ENCODE results near the gene PARN. TPM values are rescaled to one million over a fixed set of nuclear protein-coding genes. Genes with fewer than 3 reads are reported as not detected.

The PARN gene
- total and polyA plus RNA-seq, 4 donors = 12.3 to 44.4 (median 25.2) TPM

DNA sequence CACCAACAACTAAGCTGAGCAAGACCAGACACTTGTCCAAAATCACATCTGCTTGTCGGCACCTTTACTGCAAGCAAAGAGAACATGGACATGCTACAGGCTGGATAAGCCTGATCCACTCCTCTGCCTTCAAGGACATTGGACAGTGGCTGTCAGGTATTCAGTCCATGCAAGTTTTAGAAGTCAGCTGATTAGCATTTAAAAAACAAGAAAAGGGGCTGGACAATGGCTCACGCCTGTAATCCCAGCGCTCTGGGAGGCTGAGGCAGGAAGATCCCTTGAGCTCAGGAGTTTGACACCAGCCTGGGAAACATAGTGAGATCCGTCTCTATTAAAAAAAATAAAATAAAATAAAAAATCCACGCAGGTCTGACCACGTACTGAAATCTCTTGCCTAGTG is 20.3 kb downstream of the PARN start:
- DNase-seq = no peak
- ATAC-seq (ENCODE audit: insufficient read depth, low FRiP score) = no peak
- 97% methylated on average over 6 of the region's 6 CpGs for WGBS, 2 donors
- no peak overlapping the region for H3K27ac ChIP-seq (ENCODE audit: low read depth in 1 of 2, low read length in 1 of 2)
- H3K4me3 ChIP-seq = no peak overlapping the region
- no peaks in the 10 kb centered on the region for H3K27me3 ChIP-seq (ENCODE audit: control insufficient read depth in 3 of 3, insufficient read depth in 3 of 3, low read length in 2 of 3)
- peaks cover 7 to 36% (median 30%) of the 10 kb centered on the region in 4 donors for H3K36me3 ChIP-seq (ENCODE audit: control insufficient read depth in 4 of 4, insufficient read depth in 4 of 4, low read length in 4 of 4)
- TF ChIP-seq, protein P1, sequence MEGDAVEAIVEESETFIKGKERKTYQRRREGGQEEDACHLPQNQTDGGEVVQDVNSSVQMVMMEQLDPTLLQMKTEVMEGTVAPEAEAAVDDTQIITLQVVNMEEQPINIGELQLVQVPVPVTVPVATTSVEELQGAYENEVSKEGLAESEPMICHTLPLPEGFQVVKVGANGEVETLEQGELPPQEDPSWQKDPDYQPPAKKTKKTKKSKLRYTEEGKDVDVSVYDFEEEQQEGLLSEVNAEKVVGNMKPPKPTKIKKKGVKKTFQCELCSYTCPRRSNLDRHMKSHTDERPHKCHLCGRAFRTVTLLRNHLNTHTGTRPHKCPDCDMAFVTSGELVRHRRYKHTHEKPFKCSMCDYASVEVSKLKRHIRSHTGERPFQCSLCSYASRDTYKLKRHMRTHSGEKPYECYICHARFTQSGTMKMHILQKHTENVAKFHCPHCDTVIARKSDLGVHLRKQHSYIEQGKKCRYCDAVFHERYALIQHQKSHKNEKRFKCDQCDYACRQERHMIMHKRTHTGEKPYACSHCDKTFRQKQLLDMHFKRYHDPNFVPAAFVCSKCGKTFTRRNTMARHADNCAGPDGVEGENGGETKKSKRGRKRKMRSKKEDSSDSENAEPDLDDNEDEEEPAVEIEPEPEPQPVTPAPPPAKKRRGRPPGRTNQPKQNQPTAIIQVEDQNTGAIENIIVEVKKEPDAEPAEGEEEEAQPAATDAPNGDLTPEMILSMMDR (IDR thresholded peaks at IDR 0.05; ENCODE audit: control extremely low read depth, extremely low read depth) = no peak
- no peaks in the 10 kb centered on the region for H3K4me1 ChIP-seq (ENCODE audit: control insufficient read depth in 5 of 5, insufficient read depth in 5 of 5, low read length in 5 of 5)
- H3K9ac ChIP-seq (ENCODE audit: insufficient read depth in 1 of 2, low read length in 2 of 2) = no peak overlapping the region
- H3K9me3 ChIP-seq (ENCODE audit: control insufficient read depth in 4 of 4, insufficient read depth in 3 of 4, low read length in 3 of 4) = no peaks in the 10 kb centered on the region

DNA sequence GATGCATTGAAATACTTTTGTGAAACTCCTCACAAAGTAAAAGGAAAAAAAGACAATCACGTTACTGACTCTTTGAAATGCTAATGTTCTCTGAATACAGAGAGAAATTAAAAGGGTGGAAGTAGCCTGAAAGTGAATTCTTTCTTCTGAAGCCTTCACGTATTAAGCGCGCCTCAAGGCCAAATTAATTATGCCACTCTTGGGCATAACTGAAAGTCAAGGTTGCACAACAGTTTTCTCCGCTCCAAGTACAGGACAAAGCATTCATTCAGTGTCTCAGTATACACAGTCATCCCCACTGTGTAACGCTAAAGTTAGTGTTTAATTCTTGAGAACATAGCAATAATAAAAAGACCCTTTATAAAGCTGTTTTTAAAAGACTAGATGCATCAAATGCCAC is 21.5 kb downstream of the PARN start:
- WGBS, 2 donors = 87 to 89% methylated on average over 6 of the region's 6 CpGs
- Histone ChIP-seq H3K4me1 (ENCODE audit: control insufficient read depth in 5 of 5, insufficient read depth in 5 of 5, low read length in 5 of 5) (no peaks in the 10 kb centered on the region), H3K9ac (ENCODE audit: insufficient read depth in 1 of 2, low read length in 2 of 2) (no peak overlapping the region), H3K27ac (ENCODE audit: low read depth in 1 of 2, low read length in 1 of 2) (no peak overlapping the region), H3K4me3 (no peak overlapping the region), H3K36me3 (ENCODE audit: control insufficient read depth in 4 of 4, insufficient read depth in 4 of 4, low read length in 4 of 4) (peaks cover 9 to 34% (median 31%) of the 10 kb centered on the region in 4 donors), H3K27me3 (ENCODE audit: control insufficient read depth in 3 of 3, insufficient read depth in 3 of 3, low read length in 2 of 3) (no peaks in the 10 kb centered on the region), H3K9me3 (ENCODE audit: control insufficient read depth in 4 of 4, insufficient read depth in 3 of 4, low read length in 3 of 4) (no peaks in the 10 kb centered on the region)
- no peak for ATAC-seq (ENCODE audit: insufficient read depth, low FRiP score)
- DNase-seq = no peak
- TF ChIP-seq, protein P1 (IDR thresholded peaks at IDR 0.05; ENCODE audit: control extremely low read depth, extremely low read depth) = no peak

DNA sequence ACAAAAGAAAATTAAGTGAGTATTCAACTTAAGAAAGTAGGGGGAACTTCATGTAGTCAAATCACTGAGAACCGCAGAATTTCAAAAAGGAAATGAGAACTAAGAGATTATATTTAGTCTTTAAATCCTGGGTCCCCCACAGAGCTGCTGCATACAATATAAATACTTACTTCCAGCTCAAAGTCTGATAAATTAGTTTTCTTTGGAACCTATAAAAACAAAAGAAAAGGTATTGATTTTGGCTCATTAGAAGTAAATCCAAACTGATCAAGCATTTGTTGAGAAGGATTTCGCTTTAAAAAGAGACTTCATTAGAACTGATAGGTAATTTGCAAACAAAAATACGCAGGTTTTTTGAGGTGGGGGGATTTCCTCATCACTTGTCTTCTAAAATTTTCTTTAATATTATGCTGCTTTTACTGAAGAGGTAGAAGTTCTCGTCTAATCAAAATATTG is 21.9 kb downstream of the PARN start:
- no peaks in the 10 kb centered on the region for H3K4me1 ChIP-seq (ENCODE audit: control insufficient read depth in 5 of 5, insufficient read depth in 5 of 5, low read length in 5 of 5)
- no peak for ATAC-seq (ENCODE audit: insufficient read depth, low FRiP score)
- H3K9ac ChIP-seq (ENCODE audit: insufficient read depth in 1 of 2, low read length in 2 of 2) = no peak overlapping the region
- no peak overlapping the region for H3K4me3 ChIP-seq
- H3K27me3 ChIP-seq (ENCODE audit: control insufficient read depth in 3 of 3, insufficient read depth in 3 of 3, low read length in 2 of 3) = no peaks in the 10 kb centered on the region
- H3K36me3 ChIP-seq (ENCODE audit: control insufficient read depth in 4 of 4, insufficient read depth in 4 of 4, low read length in 4 of 4) = peaks cover 14 to 39% (median 33%) of the 10 kb centered on the region in 4 donors
- DNase-seq = no peak
- WGBS, 2 donors = 92% methylated on average over 4 of the region's 4 CpGs
- TF ChIP-seq, protein P1 (IDR thresholded peaks at IDR 0.05; ENCODE audit: control extremely low read depth, extremely low read depth) = no peak
- no peaks in the 10 kb centered on the region for H3K9me3 ChIP-seq (ENCODE audit: control insufficient read depth in 4 of 4, insufficient read depth in 3 of 4, low read length in 3 of 4)
- H3K27ac ChIP-seq (ENCODE audit: low read depth in 1 of 2, low read length in 1 of 2) = no peak overlapping the region

DNA sequence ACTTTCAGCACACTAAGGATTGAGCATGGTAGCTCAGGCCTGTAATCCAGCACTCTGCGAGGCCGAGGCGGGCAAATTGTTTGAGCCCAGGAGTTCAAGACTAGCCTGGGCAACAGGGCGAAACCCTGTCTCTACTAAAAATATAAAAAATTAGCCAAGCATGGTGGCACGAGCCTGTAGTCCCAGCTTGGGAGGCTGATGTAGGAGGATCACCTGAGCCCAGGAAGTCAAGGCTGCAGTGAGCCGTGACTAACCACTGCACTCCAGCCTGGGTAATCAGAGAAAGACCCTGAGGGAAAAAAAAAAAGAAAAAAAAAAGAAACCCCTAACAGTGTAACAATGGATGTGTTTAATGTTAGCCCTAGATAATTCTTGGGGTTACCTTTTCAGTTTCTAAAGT is 24.0 kb downstream of the PARN start:
- peaks cover 25 to 41% (median 33%) of the 10 kb centered on the region in 4 donors for H3K36me3 ChIP-seq (ENCODE audit: control insufficient read depth in 4 of 4, insufficient read depth in 4 of 4, low read length in 4 of 4)
- WGBS, 2 donors = 85 to 97% methylated on average over 6 of the region's 6 CpGs
- no peak overlapping the region for H3K27ac ChIP-seq (ENCODE audit: low read depth in 1 of 2, low read length in 1 of 2)
- no peaks in the 10 kb centered on the region for H3K27me3 ChIP-seq (ENCODE audit: control insufficient read depth in 3 of 3, insufficient read depth in 3 of 3, low read length in 2 of 3)
- H3K4me1 ChIP-seq (ENCODE audit: control insufficient read depth in 5 of 5, insufficient read depth in 5 of 5, low read length in 5 of 5) = no peaks in the 10 kb centered on the region
- no peak overlapping the region for H3K4me3 ChIP-seq
- no peak overlapping the region for H3K9ac ChIP-seq (ENCODE audit: insufficient read depth in 1 of 2, low read length in 2 of 2)
- no peaks in the 10 kb centered on the region for H3K9me3 ChIP-seq (ENCODE audit: control insufficient read depth in 4 of 4, insufficient read depth in 3 of 4, low read length in 3 of 4)
- DNase-seq = no peak
- TF ChIP-seq, protein P1 (IDR thresholded peaks at IDR 0.05; ENCODE audit: control extremely low read depth, extremely low read depth) = no peak
- no peak for ATAC-seq (ENCODE audit: insufficient read depth, low FRiP score)

Data from lung (tissue), 12 donors.